Measurements from ENCODE around the gene PKDCC. TPM values are rescaled to one million over a fixed set of nuclear protein-coding genes. Genes with fewer than 3 reads are reported as not detected.

PKDCC gene
- total RNA-seq, 1 donor from 2014 or later: 367 TPM

DNA sequence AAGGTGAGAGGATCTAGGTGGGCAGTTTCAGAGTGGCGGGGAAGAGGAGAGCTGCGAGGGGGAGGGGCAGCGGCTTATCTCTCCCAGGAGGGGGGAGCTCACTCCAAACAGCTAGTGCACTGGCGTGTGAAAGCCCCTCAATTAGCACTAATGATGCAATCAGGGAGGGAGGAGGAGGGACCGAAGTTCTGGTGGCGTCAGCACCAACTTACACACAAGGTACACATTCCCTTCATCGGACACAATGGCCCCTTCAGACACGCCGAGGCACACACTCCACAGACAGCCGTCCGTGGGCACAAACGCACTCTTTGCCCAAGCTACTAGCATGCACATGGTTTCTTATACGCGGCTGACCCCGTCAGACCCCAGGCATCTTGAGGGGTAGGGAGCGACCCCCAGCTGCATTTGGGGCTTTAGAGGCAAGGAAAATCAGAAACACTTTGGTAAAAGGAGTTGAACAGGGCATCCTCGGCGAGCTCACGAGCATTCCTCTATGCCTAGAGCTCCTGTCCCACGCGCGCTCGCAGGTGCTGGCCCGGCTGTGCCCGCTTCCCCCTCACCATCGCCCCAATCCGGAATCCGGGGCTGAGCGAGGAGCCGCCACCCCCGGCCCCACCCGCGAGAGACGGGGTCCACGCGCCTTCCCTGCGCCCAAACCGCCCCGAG lies 868 bp upstream of the PKDCC start:
- ATAC-seq (peak; percentile 52), DNase-seq (ENCODE audit: low spot score) (no peak)

DNA sequence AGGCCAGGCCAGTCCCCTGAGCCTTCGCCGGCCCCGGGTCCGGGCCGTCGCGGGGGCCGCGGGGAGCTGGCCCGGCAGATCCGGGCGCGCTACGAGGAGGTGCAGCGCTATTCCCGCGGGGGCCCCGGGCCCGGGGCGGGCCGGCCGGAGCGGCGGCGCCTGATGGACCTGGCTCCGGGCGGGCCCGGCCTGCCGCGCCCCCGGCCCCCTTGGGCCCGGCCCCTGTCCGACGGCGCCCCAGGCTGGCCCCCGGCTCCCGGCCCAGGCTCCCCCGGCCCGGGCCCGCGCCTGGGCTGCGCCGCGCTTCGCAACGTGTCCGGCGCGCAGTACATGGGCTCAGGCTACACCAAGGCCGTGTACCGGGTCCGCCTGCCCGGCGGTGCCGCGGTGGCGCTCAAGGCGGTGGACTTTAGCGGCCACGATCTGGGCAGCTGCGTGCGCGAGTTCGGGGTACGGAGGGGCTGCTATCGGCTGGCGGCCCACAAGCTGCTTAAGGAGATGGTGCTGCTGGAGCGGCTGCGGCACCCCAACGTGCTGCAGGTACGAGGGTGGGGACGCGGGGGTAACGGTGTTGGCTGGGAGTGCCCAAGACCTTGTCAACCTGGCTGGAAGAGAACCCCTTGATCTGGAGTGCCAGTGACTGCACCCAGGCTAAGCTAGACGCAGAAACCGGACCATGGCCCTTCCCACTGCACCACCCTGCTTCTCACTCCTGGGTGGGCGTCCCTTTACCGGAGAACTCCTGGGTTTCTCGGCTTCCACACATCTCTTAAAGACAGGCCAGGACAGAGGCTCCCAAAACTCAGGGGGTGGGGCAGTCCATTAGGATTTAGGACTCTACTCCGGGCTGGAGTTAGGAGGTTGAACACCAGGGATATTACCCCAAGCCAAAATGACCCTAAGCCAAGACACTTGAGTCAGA lies 739 bp downstream of the PKDCC start:
- intact Hi-C loops (cut with DNase I): loop anchor here (10.0 kb wide), 1 partner anchor 74 kb away; no protein-coding TSS in a partner anchor
- no peak for DNase-seq (ENCODE audit: low spot score)
- no peak for ATAC-seq

More for the DNA sequence above, 868 bp upstream of the PKDCC start:
- intact Hi-C loops (cut with DNase I): loop anchor here (10.0 kb wide), 1 partner anchor 72 kb away; no protein-coding TSS in a partner anchor

DNA sequence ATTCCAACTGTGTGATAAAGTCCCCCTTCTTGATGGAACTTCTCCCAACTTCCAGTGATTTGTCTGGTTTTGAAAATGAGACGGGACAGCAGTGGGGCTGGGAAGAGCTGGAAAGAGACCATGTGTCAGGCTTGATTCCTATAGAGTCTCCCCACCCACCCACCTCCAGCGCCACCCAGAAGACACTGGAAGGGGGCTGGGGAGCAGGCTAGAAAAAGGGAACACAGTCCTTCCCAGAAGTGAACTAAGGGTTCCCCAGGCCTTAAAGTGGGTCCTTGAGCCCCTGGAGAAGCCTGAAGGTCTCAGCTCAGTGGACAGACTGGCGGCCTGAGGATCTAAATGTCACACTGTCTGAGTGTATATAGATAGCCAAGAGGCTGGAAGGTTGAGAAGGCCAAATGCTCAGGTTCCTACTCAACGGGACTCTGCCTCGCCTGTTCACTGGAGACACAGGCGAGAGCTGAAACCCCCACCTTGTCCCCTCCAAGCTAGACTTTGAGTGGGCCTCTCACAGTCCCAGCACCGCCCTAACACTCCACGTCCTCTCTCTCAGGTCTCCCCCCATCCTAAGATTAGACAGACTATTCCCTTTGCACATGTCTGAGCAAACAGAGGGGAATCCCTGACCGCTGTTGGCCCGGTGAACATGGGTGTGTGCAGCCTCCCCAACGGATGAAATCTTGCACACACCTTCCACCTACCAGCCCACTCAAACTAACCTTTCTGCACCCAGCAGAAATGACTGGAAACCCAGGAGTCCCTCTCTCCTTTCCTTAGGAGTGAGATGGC lies 1.6 kb downstream of the PKDCC start:
- ATAC-seq: no peak
- intact Hi-C loops (cut with DNase I): loop anchor here (10.0 kb wide), 1 partner anchor 75 kb away; no protein-coding TSS in a partner anchor
- DNase-seq (ENCODE audit: low spot score): no peak

DNA sequence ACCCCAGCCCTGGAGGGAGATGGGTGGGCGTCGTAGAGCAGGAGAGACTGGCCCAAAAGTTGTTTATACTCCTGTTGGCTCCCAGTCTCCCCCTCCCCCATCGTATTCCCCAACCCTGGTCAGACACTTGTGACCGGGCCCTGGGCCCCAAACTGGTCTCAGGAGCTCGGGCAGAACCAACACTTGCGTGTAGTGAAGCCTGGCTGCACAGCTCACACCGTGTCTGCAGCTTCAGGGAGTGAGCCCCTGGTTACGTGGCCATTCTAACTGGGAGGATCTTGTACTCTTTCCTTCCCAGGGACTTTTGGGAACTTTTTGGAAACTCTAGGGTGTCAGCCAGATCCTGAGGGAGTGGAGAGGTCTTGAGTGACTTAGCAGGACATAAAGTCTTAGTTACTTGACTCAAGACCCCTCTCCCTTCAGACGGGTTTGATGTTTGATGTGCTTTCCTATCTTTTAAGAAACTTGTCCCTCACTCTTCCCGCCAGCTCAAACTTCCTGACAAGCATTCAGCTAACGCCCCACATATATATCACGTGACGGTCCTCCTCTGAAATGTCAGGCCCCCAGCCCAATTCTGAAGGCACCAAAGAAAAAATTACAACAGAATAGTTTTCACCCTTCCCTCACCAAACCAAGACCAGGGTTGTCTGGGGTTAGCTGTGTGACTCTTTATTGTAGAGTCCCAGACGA lies 2.3 kb downstream of the PKDCC start:
- no peak for DNase-seq (ENCODE audit: low spot score)
- no peak for ATAC-seq
- intact Hi-C loops (cut with DNase I): no loop called here

DNA sequence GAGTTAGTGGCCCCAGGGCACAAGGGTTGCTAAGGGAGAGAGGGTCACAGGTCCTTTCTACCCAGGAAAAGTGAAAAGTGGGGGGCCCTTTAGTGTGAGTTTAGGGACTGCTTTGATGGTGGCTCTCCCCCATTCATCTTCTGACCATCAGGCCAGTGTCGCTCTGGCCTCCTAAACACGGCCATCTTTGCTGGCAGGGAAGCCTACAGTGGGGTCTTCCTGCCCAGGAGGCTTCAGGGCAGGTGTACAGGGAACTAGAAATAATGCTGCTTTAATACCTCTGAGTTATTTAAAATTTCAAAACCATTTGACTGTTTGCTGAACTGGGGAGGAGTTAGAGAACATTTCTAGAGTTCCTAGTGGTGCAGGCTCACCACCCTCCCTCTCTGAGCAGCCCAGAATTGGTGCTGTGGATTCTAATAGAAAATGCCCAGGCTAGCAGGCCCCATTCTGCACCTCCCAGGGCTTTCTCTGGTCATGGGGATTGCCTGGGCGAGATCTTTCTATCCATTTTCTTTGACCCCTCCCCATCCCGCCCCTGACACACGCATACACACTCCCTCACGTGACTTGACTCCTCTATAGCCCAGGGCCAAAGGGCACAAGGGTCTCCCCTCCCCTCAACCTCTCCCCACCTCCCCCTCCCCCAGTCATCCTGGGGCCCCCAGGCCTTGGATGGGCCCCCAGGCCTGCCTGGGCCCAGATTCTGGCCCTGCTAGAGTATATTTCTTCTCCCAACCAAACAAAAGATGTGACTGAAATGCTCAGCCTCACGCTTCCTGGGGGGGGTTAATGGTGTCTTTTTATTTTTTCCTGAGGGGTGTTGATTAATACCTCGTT lies 3.1 kb downstream of the PKDCC start:
- intact Hi-C loops (cut with DNase I): no loop called here
- ATAC-seq (no peak), DNase-seq (ENCODE audit: low spot score) (no peak)

DNA sequence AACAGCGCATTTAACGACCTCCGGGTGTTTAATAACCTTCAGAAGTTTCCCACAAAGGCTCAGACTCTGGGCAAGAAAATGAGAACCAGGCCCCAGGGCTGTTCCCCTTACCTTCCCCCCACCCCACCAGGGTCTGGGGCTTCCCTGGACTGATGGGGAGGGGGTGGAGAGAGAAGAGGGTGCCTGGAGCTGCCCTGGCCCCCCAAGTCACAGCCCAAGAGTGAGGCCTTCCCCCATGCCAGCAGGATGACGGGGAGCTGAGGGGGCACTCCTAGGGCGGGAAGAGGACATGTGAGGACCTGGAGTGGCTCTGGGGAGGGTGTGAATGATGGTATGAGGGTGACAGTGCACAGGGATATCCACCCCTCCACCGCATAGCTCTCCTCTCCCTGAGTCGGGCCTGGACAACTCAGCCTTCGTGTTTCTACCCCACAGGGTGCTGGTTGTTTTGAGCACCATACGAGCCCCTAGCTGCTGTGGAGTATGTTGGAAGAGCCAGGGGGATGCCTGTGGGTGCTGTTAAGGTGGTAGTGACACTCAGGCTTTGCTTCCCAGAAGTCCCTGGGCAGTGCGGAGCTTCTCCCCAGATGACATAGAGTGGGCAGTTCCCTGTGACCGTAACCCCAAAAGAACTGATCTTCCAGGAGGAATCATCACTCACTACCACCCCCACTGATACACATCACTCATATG lies 3.9 kb downstream of the PKDCC start:
- DNase-seq (ENCODE audit: low spot score) (no peak), ATAC-seq (no peak)
- intact Hi-C loops (cut with DNase I): no loop called here

- ATAC-seq: peak; percentile 23
Observed at GRCh38 chr2:42052702-42053481, 5.1 kb downstream of the PKDCC start.

GRCh38 chr2:42053482-42053790 lies 5.6 kb downstream of the PKDCC start:
- ATAC-seq (no peak), DNase-seq (ENCODE audit: low spot score) (no peak)
- intact Hi-C loops (cut with DNase I): no loop called here

More at GRCh38 chr2:42052702-42053481, 5.1 kb downstream of the PKDCC start:
- no peak for DNase-seq (ENCODE audit: low spot score)
- intact Hi-C loops (cut with DNase I): no loop called here

DNA sequence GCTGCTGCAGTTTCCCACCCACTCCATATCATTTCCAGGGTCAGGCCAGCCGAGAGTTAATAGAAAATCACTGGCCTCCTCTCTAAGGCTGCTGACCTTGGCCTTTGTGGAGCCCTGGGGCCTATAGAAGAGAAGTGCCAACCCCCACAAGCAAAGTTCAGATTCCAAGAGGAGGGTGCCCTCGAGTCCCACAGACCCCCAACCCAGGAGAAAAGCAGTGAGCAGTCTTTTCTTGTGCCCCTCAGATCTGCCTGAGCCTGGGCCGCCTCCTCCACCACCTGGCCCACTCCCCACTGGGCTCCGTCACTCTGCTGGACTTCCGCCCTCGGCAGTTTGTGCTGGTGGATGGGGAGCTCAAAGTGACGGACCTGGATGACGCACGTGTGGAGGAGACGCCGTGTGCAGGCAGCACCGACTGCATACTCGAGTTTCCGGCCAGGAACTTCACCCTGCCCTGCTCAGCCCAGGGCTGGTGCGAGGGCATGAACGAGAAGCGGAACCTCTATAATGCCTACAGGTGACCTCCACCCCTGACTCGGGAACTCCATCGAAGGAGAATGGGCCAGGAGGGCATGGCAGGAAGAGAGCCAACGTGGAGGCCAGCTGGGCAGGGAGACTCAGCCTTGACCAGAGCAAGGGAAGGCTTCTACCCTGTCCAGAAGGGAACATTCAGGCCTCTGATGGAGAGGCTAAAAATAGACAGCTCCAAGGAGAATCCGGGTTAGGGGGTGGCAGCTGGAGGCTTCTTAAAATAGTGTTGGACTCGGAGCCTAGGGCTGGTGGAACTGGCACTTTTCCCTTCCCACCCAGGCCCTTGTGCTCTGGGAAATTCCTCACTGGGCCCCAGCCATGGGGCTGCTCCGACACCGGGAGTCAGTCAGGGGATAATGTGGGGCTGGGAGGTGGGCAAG lies 6.2 kb downstream of the PKDCC start:
- DNase-seq (ENCODE audit: low spot score) (peak; percentile 70), ATAC-seq (peak; percentile 47)
- intact Hi-C loops (cut with DNase I): no loop called here

GRCh38 chr2:42054714-42055430 lies 7.1 kb downstream of the PKDCC start:
- intact Hi-C loops (cut with DNase I): no loop called here
- DNase-seq (ENCODE audit: low spot score): no peak
- no peak for ATAC-seq

DNA sequence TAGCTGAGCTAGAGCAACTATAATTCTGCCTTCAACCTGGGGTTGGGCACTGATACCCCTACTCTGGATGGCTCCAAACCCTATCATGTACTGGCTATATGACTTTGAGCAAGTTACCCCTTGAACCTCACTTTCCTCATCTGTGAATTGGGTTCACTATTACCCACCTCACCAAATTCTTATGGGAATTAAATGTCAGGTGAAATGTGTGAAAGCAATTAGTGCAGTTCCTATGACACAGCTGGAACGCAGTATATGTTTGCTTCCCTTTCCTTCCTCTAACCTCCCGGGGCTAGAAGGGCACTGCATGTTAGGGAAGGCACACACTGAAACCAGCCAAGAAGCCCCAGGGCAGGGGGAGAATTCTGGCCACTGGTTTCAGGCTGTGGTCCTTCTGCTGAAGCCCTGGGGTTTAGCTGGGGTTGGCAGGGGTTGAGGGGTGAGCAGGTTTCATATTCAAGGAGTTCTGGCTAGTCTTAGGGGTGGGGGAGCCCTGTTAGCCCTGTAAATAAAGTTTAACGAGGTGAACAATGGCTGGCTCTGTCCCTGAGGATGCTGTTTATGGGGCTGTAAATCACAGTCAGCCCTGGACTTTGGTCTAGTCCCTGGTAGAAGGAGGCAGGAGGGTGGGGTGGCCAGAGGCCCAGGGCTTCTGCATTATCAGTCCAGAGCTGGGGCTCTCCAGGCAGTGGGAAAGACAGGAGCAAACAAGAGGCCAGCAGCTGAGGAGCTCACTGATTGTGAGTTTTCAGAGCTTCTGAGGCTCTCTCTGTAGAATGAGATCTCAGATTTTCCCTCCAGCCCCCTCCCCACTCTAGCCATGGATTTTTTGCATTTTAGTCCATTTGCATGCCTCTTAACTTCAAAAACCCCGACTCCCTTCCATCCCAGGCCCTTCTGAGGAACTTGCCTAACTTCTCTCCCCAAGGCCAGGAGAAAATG lies 8.0 kb downstream of the PKDCC start:
- ATAC-seq: no peak
- intact Hi-C loops (cut with DNase I): no loop called here
- DNase-seq (ENCODE audit: low spot score): no peak

DNA sequence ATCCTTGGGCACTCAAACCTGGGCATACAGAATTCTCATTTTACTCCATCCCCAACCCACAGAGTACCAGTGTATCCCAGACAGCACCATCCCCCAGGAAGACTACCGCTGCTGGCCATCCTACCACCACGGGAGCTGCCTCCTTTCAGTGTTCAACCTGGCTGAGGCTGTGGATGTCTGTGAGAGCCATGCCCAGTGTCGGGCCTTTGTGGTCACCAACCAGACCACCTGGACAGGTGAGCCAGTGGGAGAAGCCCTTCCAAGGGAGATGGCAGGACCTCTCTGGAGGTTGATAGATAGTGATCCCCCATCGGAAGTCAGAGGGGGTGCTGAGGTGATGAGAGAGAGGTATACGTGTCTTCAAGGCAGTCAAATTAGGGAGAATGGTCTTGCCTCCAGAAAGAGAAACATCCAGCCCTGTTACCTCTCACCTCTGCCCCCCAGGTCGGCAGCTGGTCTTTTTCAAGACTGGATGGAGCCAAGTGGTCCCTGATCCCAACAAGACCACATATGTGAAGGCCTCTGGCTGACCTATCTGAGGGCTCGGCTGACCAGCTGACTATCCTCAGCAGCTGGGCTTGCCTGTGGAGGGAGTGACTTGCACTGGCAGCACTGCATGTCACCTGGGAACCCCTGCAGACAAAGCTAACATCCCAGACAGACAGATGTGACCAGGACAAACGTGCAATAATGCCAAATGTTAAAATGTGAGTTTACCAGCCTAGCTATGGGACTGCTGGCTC lies 9.5 kb downstream of the PKDCC start:
- no peak for DNase-seq (ENCODE audit: low spot score)
- no peak for ATAC-seq
- intact Hi-C loops (cut with DNase I): no loop called here

DNA sequence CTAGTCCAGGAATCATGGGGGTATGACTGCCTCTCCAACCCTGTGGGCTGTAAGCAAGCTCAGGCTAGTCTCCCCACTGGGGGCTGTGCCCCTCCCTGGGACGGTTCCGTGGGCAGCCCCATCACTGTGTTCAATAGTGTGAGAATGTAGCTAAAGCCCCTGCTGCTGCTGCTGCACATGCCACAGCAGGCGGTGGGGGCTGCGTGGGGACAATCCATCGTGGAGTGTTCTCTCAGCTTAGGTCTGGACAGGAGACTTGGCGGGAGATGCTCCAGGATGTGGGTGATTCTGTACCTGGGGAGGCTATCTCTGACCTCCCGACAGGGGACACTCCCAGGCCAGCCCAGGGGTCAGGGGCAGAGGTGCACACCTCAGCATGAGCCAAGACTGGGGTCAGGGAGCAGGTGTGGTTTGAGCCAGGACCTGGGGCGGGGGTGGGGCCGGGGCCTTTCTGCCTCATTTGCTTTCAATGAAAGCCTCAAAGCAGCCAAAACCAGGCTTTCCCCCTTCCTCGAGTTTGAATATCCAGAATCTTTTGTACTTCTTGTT lies 10.2 kb downstream of the PKDCC start:
- intact Hi-C loops (cut with DNase I): no loop called here
- ATAC-seq (no peak), DNase-seq (ENCODE audit: low spot score) (no peak)

All from sciatic nerve (tissue), 2 donors.